H1 (cell line): ENCODE data around the gene COL1A1. TPM values are rescaled to one million over a fixed set of nuclear protein-coding genes. Genes with fewer than 3 reads are reported as not detected.

ENCODE experiments used
- CTCF ChIA-PET: fragments of 300-600 bp; sonication (Branson Sonifier 250); formaldehyde crosslinking; loops from one replicate; lab custom pipeline; 2021; ENCODE audit not compliant: partially characterized antibody; lab: Charles Lee
- POLR2A ChIA-PET: fragments of 300-600 bp; sonication (Branson Sonifier 250); formaldehyde crosslinking; loops from one replicate; lab custom pipeline; 2021; ENCODE audit warnings: inconsistent platforms; ENCODE audit not compliant: partially characterized antibody; lab: Charles Lee
- DNase-seq, 2 experiments: peaks; one replicate each; pipeline versions ENCODE4 v3.0.0 to v3.0.0-alpha.2; 2010 to 2022; ENCODE audit warnings: low spot score in 2 of 2, low read depth in 1 of 2, mixed read lengths in 1 of 2
- FAIRE-seq: peaks from 2 replicates; lab custom pipeline; 2011; peaks lifted over from hg19 to GRCh38; lab: Jason Lieb, UNC
- H2AFZ ChIP-seq: 2 replicates; pipeline ENCODE4 v1.8.1; 2012; ENCODE audit warnings: low read length, inconsistent platforms
- H2AK5ac ChIP-seq: 2 replicates; pipeline ENCODE4 v1.6.1; 2013; ENCODE audit warnings: low read depth, low read length
- H2BK120ac ChIP-seq: replicated peaks from 2 replicates; pipeline ENCODE3; 2013; ENCODE audit warnings: low read depth, low read length, inconsistent platforms
- H2BK12ac ChIP-seq: 2 replicates; pipeline ENCODE4 v1.6.1; 2013; ENCODE audit warnings: low read depth, low read length
- H2BK15ac ChIP-seq: 2 replicates; pipeline ENCODE4 v1.6.1; 2013; ENCODE audit warnings: low read length
- H2BK20ac ChIP-seq: 2 replicates; pipeline ENCODE4 v1.6.1; 2013; ENCODE audit warnings: low read length
- H2BK5ac ChIP-seq: 2 replicates; pipeline ENCODE4 v1.6.1; 2013; ENCODE audit warnings: low read depth, low read length
- H3K14ac ChIP-seq: 2 replicates; pipeline ENCODE4 v1.6.1; 2013; ENCODE audit warnings: inconsistent platforms; ENCODE audit not compliant: insufficient read length
- H3K18ac ChIP-seq: 2 replicates; pipeline ENCODE4 v1.6.1; 2013; ENCODE audit warnings: low read length; ENCODE audit errors: extremely low read depth
- H3K23ac ChIP-seq: 2 replicates; pipeline ENCODE4 v1.6.1; 2013; ENCODE audit warnings: inconsistent platforms; ENCODE audit not compliant: insufficient read length
- H3K23me2 ChIP-seq: 2 replicates; pipeline ENCODE4 v1.6.1; 2013; ENCODE audit warnings: low read depth, low read length
- H3K27ac ChIP-seq: 2 replicates; pipeline ENCODE4 v1.6.1; 2011; ENCODE audit warnings: low read depth, low read length, inconsistent platforms
- H3K27me3 ChIP-seq, 4 experiments: replicated peaks in 1 of 4; 1 replicate in 1 of 4; 2 replicates in 3 of 4; pipeline versions ENCODE4 v1.6.1 to v1.8.1; 2011 to 2013; ENCODE audit warnings: low read length in 3 of 4, mild to moderate bottlenecking in 3 of 4, inconsistent platforms in 2 of 4, mixed read lengths in 2 of 4, moderate library complexity in 1 of 4; ENCODE audit not compliant: control insufficient read depth in 3 of 4, insufficient read depth in 3 of 4; ENCODE audit errors: extremely low read depth in 1 of 4
- H3K36me3 ChIP-seq, 4 experiments: 2 replicates each; pipeline versions ENCODE4 v1.6.1 to v1.8.1; 2011 to 2013; ENCODE audit warnings: mild to moderate bottlenecking in 4 of 4, low read length in 3 of 4, moderate library complexity in 2 of 4, control low read depth in 1 of 4, inconsistent platforms in 1 of 4; ENCODE audit not compliant: insufficient read depth in 4 of 4, control insufficient read depth in 2 of 4
- H3K4ac ChIP-seq: replicated peaks from 2 replicates; pipeline ENCODE3; 2013; ENCODE audit warnings: low read length, low read depth, mixed read lengths, inconsistent platforms; ENCODE audit not compliant: insufficient read length
- H3K4me1 ChIP-seq, 4 experiments: replicated peaks in 1 of 4; 1 replicate in 1 of 4; 2 replicates in 3 of 4; pipeline versions ENCODE4 v1.6.1 to v1.8.1; 2011 to 2013; ENCODE audit warnings: low read length in 3 of 4, inconsistent platforms in 2 of 4, mixed read lengths in 1 of 4; ENCODE audit not compliant: insufficient read depth in 4 of 4, control insufficient read depth in 3 of 4
- H3K4me2 ChIP-seq, 2 experiments: 2 replicates each; pipeline versions ENCODE4 v1.6.1 to v1.8.1; 2011 to 2013; ENCODE audit warnings: low read depth in 2 of 2, low read length in 2 of 2, control low read depth in 1 of 2, inconsistent platforms in 1 of 2, mild to moderate bottlenecking in 1 of 2; ENCODE audit not compliant: insufficient read depth in 1 of 2
- H3K4me3 ChIP-seq, 4 experiments: fragments of 200-600, 300-600 bp in 1 of 4; sonication (generic), shearing (Covaris generic), sonication (Bioruptor Twin) in 1 of 4; 2 replicates each; pipeline versions ENCODE4 v1.5.1 to v1.8.1; 2011 to 2016; ENCODE audit warnings: low read length in 4 of 4, low read depth in 3 of 4, control low read depth in 2 of 4, inconsistent platforms in 2 of 4, mild to moderate bottlenecking in 2 of 4, mixed read lengths in 1 of 4, moderate library complexity in 1 of 4; ENCODE audit not compliant: insufficient read depth in 2 of 4; ENCODE audit errors: extremely low read depth in 1 of 4
- H3K56ac ChIP-seq: replicated peaks from 2 replicates; pipeline ENCODE3; 2013; ENCODE audit warnings: low read depth, mild to moderate bottlenecking, mixed read lengths, low read length, inconsistent platforms; ENCODE audit not compliant: insufficient read length
- H3K79me1 ChIP-seq: 2 replicates; pipeline ENCODE4 v1.6.1; 2013; ENCODE audit warnings: low read depth, low read length, control low read depth
- H3K79me2 ChIP-seq, 2 experiments: 2 replicates each; pipeline versions ENCODE4 v1.6.1 to v1.8.1; 2012 to 2013; ENCODE audit warnings: low read length in 2 of 2, mild to moderate bottlenecking in 2 of 2, inconsistent platforms in 1 of 2; ENCODE audit not compliant: insufficient read depth in 2 of 2, control insufficient read depth in 1 of 2
- H3K9ac ChIP-seq, 4 experiments: replicated peaks in 1 of 4; 1 replicate in 1 of 4; 2 replicates in 3 of 4; pipeline versions ENCODE4 v1.6.1 to v1.8.1; 2011 to 2013; ENCODE audit warnings: low read depth in 3 of 4, low read length in 3 of 4, control low read depth in 2 of 4, mild to moderate bottlenecking in 2 of 4, moderate library complexity in 2 of 4, inconsistent platforms in 1 of 4; ENCODE audit errors: extremely low read depth in 1 of 4
- H3K9me3 ChIP-seq, 2 experiments: 2 replicates each; pipeline versions ENCODE4 v1.6.1 to v1.8.1; 2012 to 2013; ENCODE audit warnings: mild to moderate bottlenecking in 2 of 2, moderate library complexity in 2 of 2, control low read depth in 1 of 2, inconsistent platforms in 1 of 2, low read depth in 1 of 2, low read length in 1 of 2, mixed read lengths in 1 of 2; ENCODE audit not compliant: insufficient read depth in 2 of 2
- H4K20me1 ChIP-seq, 2 experiments: replicated peaks in 1 of 2; 2 replicates each; pipeline versions ENCODE3 to v1.8.1; 2011 to 2013; ENCODE audit warnings: inconsistent platforms in 2 of 2, low read length in 2 of 2, mild to moderate bottlenecking in 1 of 2; ENCODE audit not compliant: insufficient read depth in 2 of 2, control insufficient read depth in 1 of 2
- H4K5ac ChIP-seq: 2 replicates; pipeline ENCODE4 v1.6.1; 2013; ENCODE audit warnings: low read length, low read depth, mixed read lengths, inconsistent platforms; ENCODE audit not compliant: insufficient read length
- H4K8ac ChIP-seq: 2 replicates; pipeline ENCODE4 v1.8.0; 2013; ENCODE audit warnings: mild to moderate bottlenecking, moderate library complexity, low read length, inconsistent platforms; ENCODE audit not compliant: insufficient read depth; ENCODE audit errors: extremely low read depth
- H4K91ac ChIP-seq: replicated peaks from 2 replicates; pipeline ENCODE3; 2013; ENCODE audit warnings: low read length, mixed read lengths, inconsistent platforms; ENCODE audit not compliant: insufficient read length
- ASH2L ChIP-seq: fragments of 200-600, 300-600 bp; sonication (generic); IDR thresholded peaks from one replicate; pipeline ENCODE4 v1.7.1; 2017; ENCODE audit warnings: low read length
- BRCA1 ChIP-seq: IDR thresholded peaks from 2 replicates; pipeline ENCODE4 v1.6.1; 2012; ENCODE audit warnings: low read depth, low read length, improper control_type of control experiment
- EZH2 ChIP-seq: fragments of 200-600 bp; sonication (generic); IDR thresholded peaks from 2 replicates; pipeline ENCODE4 v1.7.1; 2012; ENCODE audit warnings: low read depth, mild to moderate bottlenecking, moderate library complexity, low read length, inconsistent platforms; ENCODE audit not compliant: severe bottlenecking
- KDM5A ChIP-seq: fragments of 200-600 bp; IDR thresholded peaks from 2 replicates; pipeline ENCODE4 v1.7.1; 2012; ENCODE audit warnings: mild to moderate bottlenecking, low read length, inconsistent platforms, mixed read lengths
- SP1 ChIP-seq: IDR thresholded peaks from 2 replicates; pipeline ENCODE4 v1.6.1; 2011; ENCODE audit warnings: low read depth, low read length
- WGBS, 2 experiments: shearing (Covaris generic) in 1 of 2; methylation state at CpG; one replicate each; pipeline versions ENCODE4 v1.1.6 to v1.1.7; 2013 to 2015; ENCODE audit warnings: low lambda C conversion rate in 2 of 2, mixed read lengths in 2 of 2, inconsistent platforms in 1 of 2, low coverage in 1 of 2, missing lambda C conversion rate in 1 of 2; ENCODE audit not compliant: insufficient replicate concordance in 2 of 2, insufficient coverage in 1 of 2, insufficient read length in 1 of 2; ENCODE audit errors: extremely low coverage in 1 of 2, missing lambda C conversion rate in 1 of 2; 5-methylcytosine and 5-hydroxymethylcytosine counted together
- polyA plus RNA-seq, 7 experiments: library from polyadenylated mRNA; depleted of rRNA in 3 of 7; stranded (reverse) in 5 of 7; unstranded in 2 of 7; fragments of >200 nt in 5 of 7; fragments of 200-250 nt in 2 of 7; gene quantifications; 1 replicate in 5 of 7; 2 replicates in 1 of 7; 4 replicates in 1 of 7; pipeline versions ENCODE4 v1.2.1 to v1.2.3, GENCODE V29; 2011 to 2013; ENCODE audit warnings: missing spikeins in 2 of 7, mixed read lengths in 2 of 7
- total RNA-seq: library from RNA; stranded (reverse); fragmentation: NEBNext Ultra II Directional; extraction: Animal tissue kit (Norgen Biotek cat#: 25700); gene quantifications from 2 replicates; pipeline ENCODE4 v1.2.1, GENCODE V29; 2021
- TF ChIP-seq, protein P1 (sequence below): IDR thresholded peaks from 2 replicates; pipeline ENCODE4 v1.6.1; 2012; ENCODE audit warnings: low read length, inconsistent platforms
- TF ChIP-seq, protein P2 (sequence below): IDR thresholded peaks from 2 replicates; pipeline ENCODE4 v1.6.1; 2011; ENCODE audit warnings: low read length, improper control_type of control experiment

Gene COL1A1
- total and polyA plus RNA-seq, 2 of the 8 experiments (the other 6 are each of a cell fraction or from before 2014, with no cell fraction given) = 14.1 to 80.4 TPM

DNA sequence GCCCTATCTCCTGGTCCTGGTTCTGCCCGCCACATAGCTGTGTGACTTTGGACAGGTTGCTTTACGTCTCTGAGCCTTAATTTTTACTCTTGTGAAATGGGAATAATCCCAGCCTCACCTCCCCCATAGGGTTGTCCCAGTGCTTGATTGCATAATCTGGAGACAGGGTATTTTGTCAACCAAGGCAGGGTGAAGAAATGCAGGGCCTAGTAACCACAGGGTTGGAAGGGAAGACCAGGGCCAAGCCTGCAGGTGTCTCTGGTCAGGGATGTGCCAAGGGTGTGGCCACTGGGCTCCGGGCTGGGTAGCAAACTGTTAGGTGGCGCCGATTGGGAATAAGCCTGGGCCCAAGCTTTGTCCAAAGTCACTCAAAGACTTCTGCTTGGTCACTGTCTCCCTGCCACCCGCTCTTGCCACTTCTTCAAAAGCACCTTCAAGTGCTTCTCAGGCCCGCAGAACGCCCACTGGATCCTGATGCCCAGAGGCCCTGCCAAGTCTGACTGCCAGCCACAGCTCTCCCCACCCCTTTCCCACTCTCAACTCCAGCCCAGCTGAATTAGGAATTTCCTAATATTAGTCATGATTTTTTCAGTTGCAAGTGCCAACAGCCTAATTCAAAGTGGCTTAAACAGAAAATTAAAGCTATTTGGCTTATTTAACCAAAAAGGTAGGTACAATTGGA lies 20.6 kb upstream of the COL1A1 start:
- Histone ChIP-seq H3K4me3 (no peak overlapping the region), H2BK12ac (no peak overlapping the region), H2AFZ (no peak overlapping the region; the same call in 1 of the 2 replicates), H2BK20ac (no peak overlapping the region), H3K4ac (no peak overlapping the region), H3K56ac (no peak overlapping the region), H4K20me1 (no peaks in the 10 kb centered on the region), H3K14ac (no peak overlapping the region), H4K91ac (no peak overlapping the region), H3K79me1 (no peaks in the 10 kb centered on the region), H3K4me1 (peaks cover 2 to 7% (median 6%) of the 10 kb centered on the region in 4 experiments; a peak in 6 of 7 replicates), H2BK5ac (no peak overlapping the region), H2BK120ac (no peak overlapping the region), H3K9me3 (peaks cover 9 to 18% of the 10 kb centered on the region in 2 experiments), H3K36me3 (no peaks in the 10 kb centered on the region; a peak in 1 of 8 replicates), H3K79me2 (no peaks in the 10 kb centered on the region), H2AK5ac (no peak overlapping the region), H3K18ac (no peak overlapping the region), H4K8ac (no peak overlapping the region), H4K5ac (no peak overlapping the region), H3K27ac (no peak overlapping the region), H3K27me3 (no peaks in the 10 kb centered on the region; a peak in 1 of 7 replicates), H3K9ac (no peak overlapping the region), H3K23ac (no peak overlapping the region), H2BK15ac (no peak overlapping the region), H3K23me2 (no peaks in the 10 kb centered on the region), H3K4me2 (no peak overlapping the region)
- FAIRE-seq (no peak), DNase-seq (no peak)
- POLR2A ChIA-PET = no interaction called here
- TF ChIP-seq ASH2L (no peak), BRCA1 (no peak), KDM5A (no peak), SP1 (no peak), EZH2 (no peak)
- TF ChIP-seq, protein P1, sequence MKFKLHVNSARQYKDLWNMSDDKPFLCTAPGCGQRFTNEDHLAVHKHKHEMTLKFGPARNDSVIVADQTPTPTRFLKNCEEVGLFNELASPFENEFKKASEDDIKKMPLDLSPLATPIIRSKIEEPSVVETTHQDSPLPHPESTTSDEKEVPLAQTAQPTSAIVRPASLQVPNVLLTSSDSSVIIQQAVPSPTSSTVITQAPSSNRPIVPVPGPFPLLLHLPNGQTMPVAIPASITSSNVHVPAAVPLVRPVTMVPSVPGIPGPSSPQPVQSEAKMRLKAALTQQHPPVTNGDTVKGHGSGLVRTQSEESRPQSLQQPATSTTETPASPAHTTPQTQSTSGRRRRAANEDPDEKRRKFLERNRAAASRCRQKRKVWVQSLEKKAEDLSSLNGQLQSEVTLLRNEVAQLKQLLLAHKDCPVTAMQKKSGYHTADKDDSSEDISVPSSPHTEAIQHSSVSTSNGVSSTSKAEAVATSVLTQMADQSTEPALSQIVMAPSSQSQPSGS = no peak
- TF ChIP-seq, protein P2, sequence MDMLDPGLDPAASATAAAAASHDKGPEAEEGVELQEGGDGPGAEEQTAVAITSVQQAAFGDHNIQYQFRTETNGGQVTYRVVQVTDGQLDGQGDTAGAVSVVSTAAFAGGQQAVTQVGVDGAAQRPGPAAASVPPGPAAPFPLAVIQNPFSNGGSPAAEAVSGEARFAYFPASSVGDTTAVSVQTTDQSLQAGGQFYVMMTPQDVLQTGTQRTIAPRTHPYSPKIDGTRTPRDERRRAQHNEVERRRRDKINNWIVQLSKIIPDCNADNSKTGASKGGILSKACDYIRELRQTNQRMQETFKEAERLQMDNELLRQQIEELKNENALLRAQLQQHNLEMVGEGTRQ = no peak
- 93% methylated on average over 8 of the region's 8 CpGs; no CpG with 5 or more reads in 1 of the 2 experiments for WGBS, 2 experiments
- CTCF ChIA-PET = interaction anchor here (0.7 to 24.4 kb wide), 6 partner anchors 10 to 103 kb away, joined by 3 to 1349 read pairs (median 5); partner anchors contain the start of gene TMEM92
